ENCODE results near the gene GASK1A.

GASK1A gene

GRCh38 chr3:43021186-43021585 lies 42.1 kb downstream of the GASK1A start:
- in situ Hi-C loops (cut with MboI; ENCODE audit: low sequenced_read_pairs): no loop called here
- Histone ChIP-seq H3K4me1 (no peaks in the 10 kb centered on the region), H3K36me3 (replicated peaks) (no peaks in the 10 kb centered on the region), H3K27me3 (ENCODE audit: low read depth) (no peaks in the 10 kb centered on the region), H3K9me3 (no peaks in the 10 kb centered on the region), H3K4me3 (no peak overlapping the region)
- no peak for DNase-seq (ENCODE audit: low spot score in 2 of 2)

- H3K36me3 ChIP-seq (replicated peaks): no peaks in the 10 kb centered on the region
Observed at GRCh38 chr3:43022121-43022520, 43.0 kb downstream of the GASK1A start.

GRCh38 chr3:43023066-43023465 lies 44.0 kb downstream of the GASK1A start:
- Histone ChIP-seq H3K27me3 (ENCODE audit: low read depth) (no peaks in the 10 kb centered on the region), H3K36me3 (replicated peaks) (no peaks in the 10 kb centered on the region), H3K4me1 (no peaks in the 10 kb centered on the region), H3K4me3 (no peak overlapping the region), H3K9me3 (no peaks in the 10 kb centered on the region)
- DNase-seq (ENCODE audit: low spot score in 2 of 2): no peak
- in situ Hi-C loops (cut with MboI; ENCODE audit: low sequenced_read_pairs): no loop called here

More at GRCh38 chr3:43022121-43022520, 43.0 kb downstream of the GASK1A start:
- Histone ChIP-seq H3K9me3 (no peaks in the 10 kb centered on the region), H3K27me3 (ENCODE audit: low read depth) (no peaks in the 10 kb centered on the region), H3K4me3 (no peak overlapping the region), H3K4me1 (no peaks in the 10 kb centered on the region)
- in situ Hi-C loops (cut with MboI; ENCODE audit: low sequenced_read_pairs): no loop called here
- DNase-seq (ENCODE audit: low spot score in 2 of 2): no peak

- no peaks in the 10 kb centered on the region for H3K36me3 ChIP-seq (replicated peaks)
- no peak overlapping the region for H3K4me3 ChIP-seq
- H3K9me3 ChIP-seq: no peaks in the 10 kb centered on the region
- in situ Hi-C loops (cut with MboI; ENCODE audit: low sequenced_read_pairs): no loop called here
- H3K27me3 ChIP-seq (ENCODE audit: low read depth): no peaks in the 10 kb centered on the region
- DNase-seq (ENCODE audit: low spot score in 2 of 2): no peak
- H3K4me1 ChIP-seq: no peaks in the 10 kb centered on the region
Observed at GRCh38 chr3:43023746-43024145, 44.6 kb downstream of the GASK1A start.

GRCh38 chr3:43024181-43024885 lies 45.2 kb downstream of the GASK1A start:
- Histone ChIP-seq H3K4me3 (no peak overlapping the region), H3K9me3 (no peaks in the 10 kb centered on the region), H3K27me3 (ENCODE audit: low read depth) (no peaks in the 10 kb centered on the region), H3K36me3 (replicated peaks) (no peaks in the 10 kb centered on the region), H3K4me1 (no peaks in the 10 kb centered on the region)
- in situ Hi-C loops (cut with MboI; ENCODE audit: low sequenced_read_pairs): no loop called here
- no peak for DNase-seq (ENCODE audit: low spot score in 2 of 2)

- DNase-seq (ENCODE audit: low spot score in 2 of 2): no peak
- in situ Hi-C loops (cut with MboI; ENCODE audit: low sequenced_read_pairs): no loop called here
- Histone ChIP-seq H3K4me1 (no peaks in the 10 kb centered on the region), H3K9me3 (no peaks in the 10 kb centered on the region), H3K36me3 (replicated peaks) (no peaks in the 10 kb centered on the region), H3K4me3 (no peak overlapping the region), H3K27me3 (ENCODE audit: low read depth) (no peaks in the 10 kb centered on the region)
Observed at GRCh38 chr3:43025423-43025822, 46.3 kb downstream of the GASK1A start.

GRCh38 chr3:43028001-43028400 lies 48.9 kb downstream of the GASK1A start:
- Histone ChIP-seq H3K4me1 (no peaks in the 10 kb centered on the region), H3K4me3 (no peak overlapping the region), H3K27me3 (ENCODE audit: low read depth) (no peaks in the 10 kb centered on the region), H3K9me3 (no peaks in the 10 kb centered on the region), H3K36me3 (replicated peaks) (no peaks in the 10 kb centered on the region)
- in situ Hi-C loops (cut with MboI; ENCODE audit: low sequenced_read_pairs): no loop called here
- no peak for DNase-seq (ENCODE audit: low spot score in 2 of 2)

- DNase-seq (ENCODE audit: low spot score in 2 of 2): no peak
- no peaks in the 10 kb centered on the region for H3K9me3 ChIP-seq
- H3K4me1 ChIP-seq: no peaks in the 10 kb centered on the region
- in situ Hi-C loops (cut with MboI; ENCODE audit: low sequenced_read_pairs): no loop called here
- no peaks in the 10 kb centered on the region for H3K36me3 ChIP-seq (replicated peaks)
- H3K4me3 ChIP-seq: no peak overlapping the region
- H3K27me3 ChIP-seq (ENCODE audit: low read depth): no peaks in the 10 kb centered on the region
Observed at GRCh38 chr3:43028678-43029490, 49.8 kb downstream of the GASK1A start.

GRCh38 chr3:43030162-43030935 lies 51.2 kb downstream of the GASK1A start:
- no peaks in the 10 kb centered on the region for H3K36me3 ChIP-seq (replicated peaks)
- no peaks in the 10 kb centered on the region for H3K4me1 ChIP-seq
- H3K9me3 ChIP-seq: no peaks in the 10 kb centered on the region
- no peak for DNase-seq (ENCODE audit: low spot score in 2 of 2)
- in situ Hi-C loops (cut with MboI; ENCODE audit: low sequenced_read_pairs): no loop called here
- H3K27me3 ChIP-seq (ENCODE audit: low read depth): no peaks in the 10 kb centered on the region
- H3K4me3 ChIP-seq: no peak overlapping the region

GRCh38 chr3:43031485-43031884 lies 52.4 kb downstream of the GASK1A start:
- Histone ChIP-seq H3K27me3 (ENCODE audit: low read depth) (no peaks in the 10 kb centered on the region), H3K4me3 (no peak overlapping the region), H3K4me1 (no peaks in the 10 kb centered on the region), H3K36me3 (replicated peaks) (no peaks in the 10 kb centered on the region), H3K9me3 (no peaks in the 10 kb centered on the region)
- no peak for DNase-seq (ENCODE audit: low spot score in 2 of 2)
- in situ Hi-C loops (cut with MboI; ENCODE audit: low sequenced_read_pairs): no loop called here

GRCh38 chr3:43031889-43032545 lies 52.9 kb downstream of the GASK1A start:
- DNase-seq (ENCODE audit: low spot score in 2 of 2): no peak
- in situ Hi-C loops (cut with MboI; ENCODE audit: low sequenced_read_pairs): no loop called here

GRCh38 chr3:43032646-43033628 lies 53.8 kb downstream of the GASK1A start:
- Histone ChIP-seq H3K27me3 (ENCODE audit: low read depth) (no peaks in the 10 kb centered on the region), H3K4me3 (no peak overlapping the region), H3K36me3 (replicated peaks) (no peaks in the 10 kb centered on the region), H3K4me1 (no peaks in the 10 kb centered on the region), H3K9me3 (no peaks in the 10 kb centered on the region)
- in situ Hi-C loops (cut with MboI; ENCODE audit: low sequenced_read_pairs): no loop called here
- DNase-seq (ENCODE audit: low spot score in 2 of 2): no peak

More at GRCh38 chr3:43031889-43032545, 52.9 kb downstream of the GASK1A start:
- Histone ChIP-seq H3K9me3 (no peaks in the 10 kb centered on the region), H3K4me1 (no peaks in the 10 kb centered on the region), H3K27me3 (ENCODE audit: low read depth) (no peaks in the 10 kb centered on the region), H3K36me3 (replicated peaks) (no peaks in the 10 kb centered on the region), H3K4me3 (no peak overlapping the region)

All from HAP-1 (cell line).